ENCODE results near the gene SCGB1C1. TPM values are rescaled to one million over a fixed set of nuclear protein-coding genes. Genes with fewer than 3 reads are reported as not detected.

The SCGB1C1 gene
- total and polyA plus RNA-seq, 2 experiments from 2014 or later: not detected

DNA sequence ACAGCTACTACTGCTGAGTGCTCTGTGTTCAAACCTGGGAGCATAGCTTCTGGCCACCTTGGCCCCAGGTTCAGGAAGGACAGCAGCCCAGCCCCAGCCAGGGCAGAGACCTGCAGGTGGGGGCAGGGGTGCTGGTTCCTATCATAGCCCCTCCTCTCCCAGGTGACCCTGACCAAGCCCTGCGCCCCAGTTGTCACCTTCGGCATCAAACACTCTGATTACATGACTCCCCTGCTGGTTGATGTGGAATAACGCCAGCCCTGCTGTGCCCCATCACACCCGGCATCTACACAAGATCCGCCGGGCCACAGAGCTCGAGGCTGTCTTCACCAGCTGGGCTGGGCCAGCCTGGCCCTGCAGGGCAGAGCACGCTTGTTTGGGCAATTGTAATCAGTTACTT, 6.9 kb downstream of the SCGB1C1 start:
- H3K36me3 ChIP-seq (replicated peaks; ENCODE audit: insufficient read depth, low read depth): no peaks in the 10 kb centered on the region
- H3K9me2 ChIP-seq (replicated peaks; ENCODE audit: insufficient read depth): no peaks in the 10 kb centered on the region
- H3K9me3 ChIP-seq (ENCODE audit: low read depth): no peaks in the 10 kb centered on the region
- H3K79me2 ChIP-seq: peaks cover 12% of the 10 kb centered on the region
- 81% methylated on average over 8 of the region's 8 CpGs for WGBS (ENCODE audit: low lambda C conversion rate, missing lambda C conversion rate)
- no peaks in the 10 kb centered on the region for H3K4me1 ChIP-seq (ENCODE audit: insufficient read depth)
- no peaks in the 10 kb centered on the region for H3K27me3 ChIP-seq
- no peak overlapping the region for H3K4me3 ChIP-seq
- H4K20me1 ChIP-seq (ENCODE audit: insufficient read depth, poor library complexity, severe bottlenecking): peaks cover 25% of the 10 kb centered on the region
- H2AFZ ChIP-seq: no peak overlapping the region
- H3K4me2 ChIP-seq: no peak overlapping the region
- H3K27ac ChIP-seq: no peak overlapping the region
- TF ChIP-seq, protein P1, sequence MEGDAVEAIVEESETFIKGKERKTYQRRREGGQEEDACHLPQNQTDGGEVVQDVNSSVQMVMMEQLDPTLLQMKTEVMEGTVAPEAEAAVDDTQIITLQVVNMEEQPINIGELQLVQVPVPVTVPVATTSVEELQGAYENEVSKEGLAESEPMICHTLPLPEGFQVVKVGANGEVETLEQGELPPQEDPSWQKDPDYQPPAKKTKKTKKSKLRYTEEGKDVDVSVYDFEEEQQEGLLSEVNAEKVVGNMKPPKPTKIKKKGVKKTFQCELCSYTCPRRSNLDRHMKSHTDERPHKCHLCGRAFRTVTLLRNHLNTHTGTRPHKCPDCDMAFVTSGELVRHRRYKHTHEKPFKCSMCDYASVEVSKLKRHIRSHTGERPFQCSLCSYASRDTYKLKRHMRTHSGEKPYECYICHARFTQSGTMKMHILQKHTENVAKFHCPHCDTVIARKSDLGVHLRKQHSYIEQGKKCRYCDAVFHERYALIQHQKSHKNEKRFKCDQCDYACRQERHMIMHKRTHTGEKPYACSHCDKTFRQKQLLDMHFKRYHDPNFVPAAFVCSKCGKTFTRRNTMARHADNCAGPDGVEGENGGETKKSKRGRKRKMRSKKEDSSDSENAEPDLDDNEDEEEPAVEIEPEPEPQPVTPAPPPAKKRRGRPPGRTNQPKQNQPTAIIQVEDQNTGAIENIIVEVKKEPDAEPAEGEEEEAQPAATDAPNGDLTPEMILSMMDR (IDR thresholded peaks at IDR 0.05; ENCODE audit: poor library complexity): no peak
- TF ChIP-seq EZH2phosphoT487 (IDR thresholded peaks at IDR 0.05; ENCODE audit: low read depth, severe bottlenecking, unreplicated experiment): no peak
- no peak for TF ChIP-seq EZH2 (IDR thresholded peaks at IDR 0.05; ENCODE audit: borderline replicate concordance)
- DNase-seq (ENCODE audit: low spot score): no peak

DNA sequence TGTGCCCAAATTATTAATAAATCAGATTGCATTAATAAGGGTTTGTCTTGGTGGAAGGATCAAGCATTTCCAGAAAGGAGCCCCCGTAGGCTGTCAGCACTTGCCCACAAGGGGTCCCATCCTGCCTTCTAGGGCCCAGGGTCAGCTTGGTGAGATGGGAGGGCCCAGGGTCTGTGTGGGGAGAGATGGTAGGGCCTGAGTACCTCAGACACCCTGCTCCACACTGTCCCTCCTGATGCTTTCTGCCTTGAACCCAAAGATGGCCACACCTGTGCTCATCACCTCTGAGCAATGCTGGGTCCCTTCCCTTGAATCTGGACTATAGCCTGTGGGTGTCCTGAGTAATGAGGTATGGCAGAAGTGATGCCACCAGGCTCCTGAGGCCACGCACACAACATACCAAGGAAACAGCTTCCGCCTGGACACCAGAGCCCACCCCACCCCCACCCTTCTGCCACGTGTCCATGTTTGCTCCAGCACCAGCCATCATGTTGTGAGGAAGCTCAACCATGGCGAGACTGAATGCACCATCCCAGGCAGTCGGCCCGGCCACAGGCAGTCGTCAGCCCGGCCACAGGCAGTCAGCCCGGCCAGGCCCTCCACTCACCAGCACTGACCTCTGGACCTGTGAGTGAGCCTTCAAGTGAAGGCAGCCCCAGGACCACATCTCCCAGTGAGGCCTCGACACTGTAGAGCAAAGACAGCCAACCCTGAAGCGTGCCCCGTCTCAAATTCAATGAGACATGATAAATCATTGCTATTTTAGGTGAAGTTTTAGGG, 7.5 kb downstream of the SCGB1C1 start:
- Histone ChIP-seq H3K4me3 (no peak overlapping the region), H4K20me1 (ENCODE audit: insufficient read depth, poor library complexity, severe bottlenecking) (peaks cover 30% of the 10 kb centered on the region), H3K4me1 (ENCODE audit: insufficient read depth) (peaks cover 3% of the 10 kb centered on the region), H2AFZ (no peak overlapping the region), H3K9me2 (replicated peaks; ENCODE audit: insufficient read depth) (no peaks in the 10 kb centered on the region), H3K79me2 (peaks cover 18% of the 10 kb centered on the region), H3K27me3 (no peaks in the 10 kb centered on the region), H3K9me3 (ENCODE audit: low read depth) (no peaks in the 10 kb centered on the region), H3K36me3 (replicated peaks; ENCODE audit: insufficient read depth, low read depth) (no peaks in the 10 kb centered on the region), H3K4me2 (no peak overlapping the region), H3K27ac (no peak overlapping the region)
- WGBS (ENCODE audit: low lambda C conversion rate, missing lambda C conversion rate): 91% methylated on average over 13 of the region's 13 CpGs
- no peak for DNase-seq (ENCODE audit: low spot score)
- TF ChIP-seq, protein P1 (IDR thresholded peaks at IDR 0.05; ENCODE audit: poor library complexity): no peak
- TF ChIP-seq EZH2 (IDR thresholded peaks at IDR 0.05; ENCODE audit: borderline replicate concordance) (no peak), EZH2phosphoT487 (IDR thresholded peaks at IDR 0.05; ENCODE audit: low read depth, severe bottlenecking, unreplicated experiment) (no peak)

DNA sequence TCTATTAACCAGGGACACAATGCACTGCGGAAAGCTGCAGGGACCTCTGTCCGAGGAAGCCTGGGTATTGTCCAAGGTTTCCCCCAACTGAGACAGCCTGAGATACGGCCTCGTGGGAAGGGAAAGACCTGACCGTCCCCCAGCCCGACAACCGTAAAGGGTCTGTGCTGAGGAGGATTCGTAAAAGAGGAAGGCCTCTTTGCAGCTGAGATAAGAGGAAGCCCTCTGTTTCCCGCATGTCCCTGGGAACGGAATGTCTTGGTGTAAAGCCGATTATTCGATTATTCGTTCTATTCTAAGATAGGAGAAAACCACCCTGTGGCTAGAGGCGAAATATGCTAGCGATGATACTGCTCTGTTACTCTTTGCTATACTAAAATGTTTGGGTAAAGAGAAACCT, 9.1 kb downstream of the SCGB1C1 start:
- Histone ChIP-seq H4K20me1 (ENCODE audit: insufficient read depth, poor library complexity, severe bottlenecking) (peaks cover 40% of the 10 kb centered on the region), H3K4me2 (no peak overlapping the region), H3K9me3 (ENCODE audit: low read depth) (no peaks in the 10 kb centered on the region), H3K4me1 (ENCODE audit: insufficient read depth) (peaks cover 12% of the 10 kb centered on the region), H2AFZ (no peak overlapping the region), H3K79me2 (peaks cover 34% of the 10 kb centered on the region), H3K27me3 (no peaks in the 10 kb centered on the region), H3K9me2 (replicated peaks; ENCODE audit: insufficient read depth) (no peaks in the 10 kb centered on the region), H3K27ac (no peak overlapping the region), H3K4me3 (no peak overlapping the region), H3K36me3 (replicated peaks; ENCODE audit: insufficient read depth, low read depth) (no peaks in the 10 kb centered on the region)
- WGBS (ENCODE audit: low lambda C conversion rate, missing lambda C conversion rate): 65% methylated on average over 15 of the region's 15 CpGs
- TF ChIP-seq EZH2phosphoT487 (IDR thresholded peaks at IDR 0.05; ENCODE audit: low read depth, severe bottlenecking, unreplicated experiment): no peak
- no peak for DNase-seq (ENCODE audit: low spot score)

DNA sequence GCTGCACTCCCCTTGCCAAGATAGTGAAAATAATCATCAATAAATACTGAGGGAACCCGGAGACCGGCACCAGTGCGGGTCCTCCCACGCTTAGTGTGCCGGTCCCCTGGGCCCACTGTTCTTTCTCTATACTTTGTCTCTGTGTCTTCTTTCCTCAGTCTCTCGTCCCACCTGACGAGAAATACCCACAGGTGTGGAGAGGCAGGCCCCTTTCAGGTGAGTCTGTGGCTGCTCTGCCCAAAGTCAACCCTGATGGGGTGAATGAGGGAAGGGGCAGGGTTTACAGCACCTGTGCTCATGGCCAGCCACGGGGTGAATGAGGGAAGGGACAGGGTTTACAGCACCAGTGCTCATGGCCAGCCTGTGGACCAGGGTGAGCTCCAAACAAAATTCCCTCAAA, 9.6 kb downstream of the SCGB1C1 start:
- Histone ChIP-seq H3K4me1 (ENCODE audit: insufficient read depth) (peaks cover 12% of the 10 kb centered on the region), H2AFZ (no peak overlapping the region), H3K27ac (no peak overlapping the region), H3K4me3 (no peak overlapping the region), H4K20me1 (ENCODE audit: insufficient read depth, poor library complexity, severe bottlenecking) (peaks cover 40% of the 10 kb centered on the region), H3K9me3 (ENCODE audit: low read depth) (no peaks in the 10 kb centered on the region), H3K9me2 (replicated peaks; ENCODE audit: insufficient read depth) (no peaks in the 10 kb centered on the region), H3K79me2 (peaks cover 35% of the 10 kb centered on the region), H3K4me2 (no peak overlapping the region), H3K36me3 (replicated peaks; ENCODE audit: insufficient read depth, low read depth) (no peaks in the 10 kb centered on the region), H3K27me3 (no peaks in the 10 kb centered on the region)
- 82% methylated on average over 8 of the region's 8 CpGs for WGBS (ENCODE audit: low lambda C conversion rate, missing lambda C conversion rate)
- DNase-seq (ENCODE audit: low spot score): no peak
- TF ChIP-seq, protein P1 (IDR thresholded peaks at IDR 0.05; ENCODE audit: poor library complexity): no peak
- no peak for TF ChIP-seq EZH2phosphoT487 (IDR thresholded peaks at IDR 0.05; ENCODE audit: low read depth, severe bottlenecking, unreplicated experiment)
- no peak for TF ChIP-seq EZH2 (IDR thresholded peaks at IDR 0.05; ENCODE audit: borderline replicate concordance)

Measured in hepatocyte (in vitro differentiated cells).